ENCODE data around the gene RPS15. TPM values are rescaled to one million over a fixed set of nuclear protein-coding genes. Genes with fewer than 3 reads are reported as not detected.

Gene RPS15
- total RNA-seq, 6 experiments from 2014 or later, result 334 to 1,615 (median 355) TPM

DNA sequence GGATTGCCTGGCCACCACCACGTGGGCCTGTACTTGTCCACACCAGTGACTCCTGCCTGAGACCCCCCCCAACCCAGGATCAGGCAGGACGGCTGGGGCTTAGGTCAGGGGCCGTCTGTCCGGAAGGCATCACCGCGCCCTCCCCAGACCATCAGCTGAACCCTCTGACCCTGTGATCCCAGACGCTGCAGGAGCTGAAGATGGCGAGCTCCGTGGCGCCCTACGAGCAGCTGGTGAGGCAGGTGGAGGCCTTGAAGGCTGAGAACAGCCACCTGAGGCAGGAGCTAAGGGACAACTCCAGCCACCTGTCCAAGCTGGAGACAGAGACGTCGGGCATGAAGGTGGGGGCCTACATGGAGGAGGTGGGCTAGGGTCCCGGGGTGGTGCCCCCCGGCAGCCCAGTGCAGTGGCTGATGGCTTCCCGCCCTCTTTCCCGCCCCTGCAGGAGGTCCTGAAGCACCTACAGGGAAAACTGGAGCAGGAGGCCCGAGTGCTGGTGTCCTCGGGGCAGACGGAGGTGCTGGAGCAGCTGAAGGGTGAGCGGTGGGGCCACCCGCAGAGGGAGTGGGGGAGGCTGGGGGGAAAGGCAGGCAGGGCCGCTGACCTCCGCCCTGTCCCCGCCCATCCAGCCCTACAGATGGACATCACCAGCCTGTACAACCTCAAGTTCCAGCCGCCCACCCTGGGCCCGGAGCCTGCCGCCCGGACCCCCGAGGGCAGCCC, 14.8 kb downstream of the RPS15 start:
- ATAC-seq (no peak), DNase-seq (peak in 1 of 3 donors; percentile 36)
- no peak overlapping the region for H3K4me3 ChIP-seq
- H3K36me3 ChIP-seq, result no peaks in the 10 kb centered on the region
- 22% methylated on average over 10 of the region's 30 CpGs for WGBS (ENCODE audit: insufficient coverage, low coverage, low lambda C conversion rate, missing lambda C conversion rate)
- H3K9me3 ChIP-seq, result no peaks in the 10 kb centered on the region
- peaks cover 4 to 25% of the 10 kb centered on the region in 2 donors for H3K27me3 ChIP-seq
- intact Hi-C loops (cut with DNase I), result loop anchor here in 1 of 2 donors (10.0 kb wide), 1 partner anchor 62 kb away; the partner anchor contains the start of gene ADAMTSL5
- TF ChIP-seq, protein P1, sequence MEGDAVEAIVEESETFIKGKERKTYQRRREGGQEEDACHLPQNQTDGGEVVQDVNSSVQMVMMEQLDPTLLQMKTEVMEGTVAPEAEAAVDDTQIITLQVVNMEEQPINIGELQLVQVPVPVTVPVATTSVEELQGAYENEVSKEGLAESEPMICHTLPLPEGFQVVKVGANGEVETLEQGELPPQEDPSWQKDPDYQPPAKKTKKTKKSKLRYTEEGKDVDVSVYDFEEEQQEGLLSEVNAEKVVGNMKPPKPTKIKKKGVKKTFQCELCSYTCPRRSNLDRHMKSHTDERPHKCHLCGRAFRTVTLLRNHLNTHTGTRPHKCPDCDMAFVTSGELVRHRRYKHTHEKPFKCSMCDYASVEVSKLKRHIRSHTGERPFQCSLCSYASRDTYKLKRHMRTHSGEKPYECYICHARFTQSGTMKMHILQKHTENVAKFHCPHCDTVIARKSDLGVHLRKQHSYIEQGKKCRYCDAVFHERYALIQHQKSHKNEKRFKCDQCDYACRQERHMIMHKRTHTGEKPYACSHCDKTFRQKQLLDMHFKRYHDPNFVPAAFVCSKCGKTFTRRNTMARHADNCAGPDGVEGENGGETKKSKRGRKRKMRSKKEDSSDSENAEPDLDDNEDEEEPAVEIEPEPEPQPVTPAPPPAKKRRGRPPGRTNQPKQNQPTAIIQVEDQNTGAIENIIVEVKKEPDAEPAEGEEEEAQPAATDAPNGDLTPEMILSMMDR (IDR thresholded peaks at IDR 0.05), result no peak
- TF ChIP-seq POLR2A (IDR thresholded peaks at IDR 0.05), result no peak
- no peaks in the 10 kb centered on the region for H3K4me1 ChIP-seq
- no peak overlapping the region for H3K27ac ChIP-seq

DNA sequence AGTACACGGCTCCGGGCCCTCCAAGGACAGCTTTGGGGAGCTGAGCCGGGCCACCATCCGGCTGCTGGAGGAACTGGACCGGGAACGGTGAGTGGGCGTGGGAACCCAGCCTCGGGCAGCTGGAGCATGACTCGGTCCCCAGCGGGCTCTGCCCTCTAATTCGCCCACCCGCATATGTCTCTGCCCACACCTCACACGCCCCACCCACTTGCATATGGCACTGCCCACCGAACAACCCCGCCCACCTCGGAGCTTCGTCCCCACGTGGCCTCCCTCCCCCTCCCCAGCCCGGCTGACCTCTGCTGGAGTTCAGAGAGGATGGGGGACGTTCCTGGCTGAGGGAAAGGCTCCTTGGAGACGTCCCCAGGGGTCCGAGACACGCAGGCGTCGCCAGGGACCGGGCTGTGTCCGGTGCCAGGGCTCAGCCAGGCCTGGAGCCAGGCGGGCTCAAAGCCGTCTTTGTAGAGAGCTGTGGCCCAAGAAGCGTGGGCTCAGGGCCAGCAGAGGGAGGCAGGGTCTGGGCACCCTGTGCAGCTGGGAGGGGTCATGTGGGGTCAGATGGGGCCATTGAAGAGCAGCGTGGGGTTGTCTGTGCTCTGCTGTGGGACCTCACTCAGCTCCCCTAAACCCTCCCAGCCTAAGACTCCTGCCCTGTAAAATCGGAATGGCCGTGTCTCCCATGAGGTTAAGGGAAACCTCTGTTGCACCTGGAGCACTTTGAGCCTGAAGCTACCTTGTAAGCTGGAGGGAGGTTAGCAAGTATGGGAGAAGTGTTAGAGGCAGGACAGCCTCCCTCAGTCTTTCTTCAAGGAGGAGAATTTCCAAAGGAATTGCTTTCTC, 15.5 kb downstream of the RPS15 start:
- peak in 2 of 4 donors; percentile 16 to 28 for ATAC-seq
- intact Hi-C loops (cut with DNase I), result loop anchor here in 1 of 2 donors (10.0 kb wide), 1 partner anchor 61 kb away; the partner anchor contains the start of gene ADAMTSL5
- Histone ChIP-seq H3K9me3 (no peaks in the 10 kb centered on the region), H3K27me3 (peaks cover 4 to 24% of the 10 kb centered on the region in 2 donors), H3K4me3 (no peak overlapping the region), H3K36me3 (no peaks in the 10 kb centered on the region), H3K4me1 (no peaks in the 10 kb centered on the region), H3K27ac (no peak overlapping the region)
- 0% methylated on average over 3 of the region's 33 CpGs for WGBS (ENCODE audit: insufficient coverage, low coverage, low lambda C conversion rate, missing lambda C conversion rate)
- DNase-seq, result no peak
- no peak for TF ChIP-seq POLR2A (IDR thresholded peaks at IDR 0.05)
- TF ChIP-seq, protein P1 (IDR thresholded peaks at IDR 0.05), result no peak

DNA sequence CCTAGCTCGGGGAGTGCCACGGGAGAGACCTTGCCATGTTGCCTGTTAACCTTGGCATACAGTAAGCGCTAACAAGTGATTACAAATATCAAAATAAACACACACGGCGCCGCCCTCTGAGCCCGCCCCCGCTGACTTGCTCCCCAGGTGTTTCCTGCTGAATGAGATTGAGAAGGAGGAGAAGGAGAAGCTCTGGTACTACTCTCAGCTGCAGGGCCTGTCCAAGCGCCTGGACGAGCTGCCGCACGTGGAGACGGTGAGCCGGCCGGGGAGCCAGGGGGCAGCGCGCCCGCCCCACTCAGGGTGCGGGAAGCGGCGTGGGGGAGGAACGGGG, 16.8 kb downstream of the RPS15 start:
- intact Hi-C loops (cut with DNase I), result loop anchor here in 1 of 2 donors (10.0 kb wide), 1 partner anchor 60 kb away; the partner anchor contains the start of gene ADAMTSL5
- Histone ChIP-seq H3K9me3 (no peaks in the 10 kb centered on the region), H3K27me3 (peaks cover 4 to 24% of the 10 kb centered on the region in 2 donors), H3K4me3 (no peak overlapping the region), H3K4me1 (no peaks in the 10 kb centered on the region), H3K27ac (no peak overlapping the region), H3K36me3 (no peaks in the 10 kb centered on the region)
- TF ChIP-seq, protein P1 (IDR thresholded peaks at IDR 0.05), result no peak
- no peak for TF ChIP-seq POLR2A (IDR thresholded peaks at IDR 0.05)
- 2% methylated on average over 6 of the region's 22 CpGs for WGBS (ENCODE audit: insufficient coverage, low coverage, low lambda C conversion rate, missing lambda C conversion rate)
- ATAC-seq (no peak), DNase-seq (no peak)

DNA sequence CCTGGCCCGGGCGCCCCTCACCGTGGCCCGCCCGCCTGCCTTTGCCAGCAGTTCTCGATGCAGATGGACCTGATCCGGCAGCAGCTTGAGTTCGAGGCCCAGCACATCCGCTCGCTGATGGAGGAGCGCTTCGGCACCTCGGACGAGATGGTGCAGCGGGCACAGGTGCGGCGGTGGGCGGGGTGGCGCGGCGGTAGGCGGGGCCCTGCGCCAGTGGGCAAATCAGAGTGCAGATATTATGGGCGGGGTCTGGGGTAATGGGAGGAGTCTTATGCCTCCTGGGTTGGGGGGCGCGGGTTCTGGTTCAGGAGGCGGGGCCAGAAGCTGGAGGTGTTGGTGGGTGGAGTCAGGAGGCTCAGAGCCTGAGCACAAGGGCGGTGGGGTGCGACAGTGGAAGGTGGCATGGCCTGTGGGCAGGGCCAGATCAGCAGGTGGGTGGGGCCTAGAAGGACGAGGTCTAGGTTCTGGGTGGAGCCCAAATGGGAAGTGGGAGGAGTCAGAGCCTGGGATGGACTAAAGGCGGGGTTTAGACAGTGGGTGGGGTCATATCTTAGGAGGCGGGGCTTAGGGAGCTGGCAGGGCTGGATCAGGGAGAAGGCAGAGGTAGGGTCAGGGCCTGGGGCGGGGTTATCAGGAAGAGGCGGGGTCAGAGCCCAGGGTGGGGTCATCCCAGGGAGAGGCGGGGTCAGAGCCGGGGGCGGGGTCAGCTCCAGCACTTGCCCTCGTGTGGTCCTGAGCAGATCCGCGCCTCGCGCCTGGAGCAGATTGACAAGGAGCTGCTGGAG, 17.3 kb downstream of the RPS15 start:
- peaks cover 0 to 24% of the 10 kb centered on the region in 2 donors for H3K27me3 ChIP-seq
- intact Hi-C loops (cut with DNase I), result loop anchor here in 1 of 2 donors (10.0 kb wide), 1 partner anchor 59 kb away; the partner anchor contains the start of gene ADAMTSL5
- H3K4me3 ChIP-seq, result no peak overlapping the region
- WGBS (ENCODE audit: insufficient coverage, low coverage, low lambda C conversion rate, missing lambda C conversion rate), result 2% methylated on average over 26 of the region's 42 CpGs
- no peaks in the 10 kb centered on the region for H3K9me3 ChIP-seq
- no peak for TF ChIP-seq POLR2A (IDR thresholded peaks at IDR 0.05)
- TF ChIP-seq, protein P1 (IDR thresholded peaks at IDR 0.05), result no peak
- H3K4me1 ChIP-seq, result no peaks in the 10 kb centered on the region
- ATAC-seq, result peak; percentile 58 to 69 (median 62)
- DNase-seq, result peak in 1 of 3 donors; percentile 59
- no peak overlapping the region for H3K27ac ChIP-seq
- no peaks in the 10 kb centered on the region for H3K36me3 ChIP-seq

Data from right lobe of liver (tissue), 6 donors.